ENCODE results near the gene ST6GALNAC5.

ST6GALNAC5 gene

GRCh38 chr1:76826072-76826845 lies 41.0 kb upstream of the ST6GALNAC5 start:
- Histone ChIP-seq H3K4me3 (replicated peaks; ENCODE audit: insufficient read depth, low read length) (no peak overlapping the region), H3K27ac (replicated peaks) (no peak overlapping the region), H3K27me3 (ENCODE audit: insufficient read depth, poor library complexity, severe bottlenecking) (no peaks in the 10 kb centered on the region)
- DNase-seq (ENCODE audit: low read depth in 1 of 2, low spot score in 1 of 2) = no peak
- TF ChIP-seq SPI1 (IDR thresholded peaks at IDR 0.05; ENCODE audit: borderline replicate concordance, low read depth) (no peak), GABPA (IDR thresholded peaks at IDR 0.05; ENCODE audit: low read depth) (no peak), POLR2AphosphoS5 (IDR thresholded peaks at IDR 0.05; ENCODE audit: low read depth) (no peak), CTCF (IDR thresholded peaks at IDR 0.05; ENCODE audit: insufficient read depth, low read length) (no peak)
- TF ChIP-seq, protein P1, sequence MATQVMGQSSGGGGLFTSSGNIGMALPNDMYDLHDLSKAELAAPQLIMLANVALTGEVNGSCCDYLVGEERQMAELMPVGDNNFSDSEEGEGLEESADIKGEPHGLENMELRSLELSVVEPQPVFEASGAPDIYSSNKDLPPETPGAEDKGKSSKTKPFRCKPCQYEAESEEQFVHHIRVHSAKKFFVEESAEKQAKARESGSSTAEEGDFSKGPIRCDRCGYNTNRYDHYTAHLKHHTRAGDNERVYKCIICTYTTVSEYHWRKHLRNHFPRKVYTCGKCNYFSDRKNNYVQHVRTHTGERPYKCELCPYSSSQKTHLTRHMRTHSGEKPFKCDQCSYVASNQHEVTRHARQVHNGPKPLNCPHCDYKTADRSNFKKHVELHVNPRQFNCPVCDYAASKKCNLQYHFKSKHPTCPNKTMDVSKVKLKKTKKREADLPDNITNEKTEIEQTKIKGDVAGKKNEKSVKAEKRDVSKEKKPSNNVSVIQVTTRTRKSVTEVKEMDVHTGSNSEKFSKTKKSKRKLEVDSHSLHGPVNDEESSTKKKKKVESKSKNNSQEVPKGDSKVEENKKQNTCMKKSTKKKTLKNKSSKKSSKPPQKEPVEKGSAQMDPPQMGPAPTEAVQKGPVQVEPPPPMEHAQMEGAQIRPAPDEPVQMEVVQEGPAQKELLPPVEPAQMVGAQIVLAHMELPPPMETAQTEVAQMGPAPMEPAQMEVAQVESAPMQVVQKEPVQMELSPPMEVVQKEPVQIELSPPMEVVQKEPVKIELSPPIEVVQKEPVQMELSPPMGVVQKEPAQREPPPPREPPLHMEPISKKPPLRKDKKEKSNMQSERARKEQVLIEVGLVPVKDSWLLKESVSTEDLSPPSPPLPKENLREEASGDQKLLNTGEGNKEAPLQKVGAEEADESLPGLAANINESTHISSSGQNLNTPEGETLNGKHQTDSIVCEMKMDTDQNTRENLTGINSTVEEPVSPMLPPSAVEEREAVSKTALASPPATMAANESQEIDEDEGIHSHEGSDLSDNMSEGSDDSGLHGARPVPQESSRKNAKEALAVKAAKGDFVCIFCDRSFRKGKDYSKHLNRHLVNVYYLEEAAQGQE (IDR thresholded peaks at IDR 0.05; ENCODE audit: insufficient replicate concordance, low read depth) = no peak

DNA sequence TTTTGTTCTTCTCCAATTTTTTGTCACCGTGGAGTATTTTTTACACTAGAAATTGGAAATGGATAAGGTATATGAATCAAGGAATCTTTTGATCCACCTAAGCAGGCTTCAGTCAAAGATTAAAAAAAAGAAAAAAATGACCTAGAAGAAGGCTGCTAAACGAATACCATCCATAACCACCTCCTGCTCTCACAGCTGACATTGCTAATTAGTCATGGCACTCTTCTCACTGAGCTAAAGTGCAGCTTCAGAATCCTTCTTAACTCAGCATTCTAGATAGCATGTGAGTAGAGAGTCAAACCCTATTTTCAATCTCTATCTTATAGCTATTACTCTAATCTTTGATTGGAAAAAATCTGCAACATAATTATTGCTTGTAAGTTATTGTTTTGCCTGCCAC lies 40.2 kb upstream of the ST6GALNAC5 start:
- no peak overlapping the region for H3K4me3 ChIP-seq (replicated peaks; ENCODE audit: insufficient read depth, low read length)
- H3K27me3 ChIP-seq (ENCODE audit: insufficient read depth, poor library complexity, severe bottlenecking) = no peaks in the 10 kb centered on the region
- TF ChIP-seq POLR2AphosphoS5 (IDR thresholded peaks at IDR 0.05; ENCODE audit: low read depth) (no peak), SPI1 (IDR thresholded peaks at IDR 0.05; ENCODE audit: borderline replicate concordance, low read depth) (no peak), CTCF (IDR thresholded peaks at IDR 0.05; ENCODE audit: insufficient read depth, low read length) (no peak), GABPA (IDR thresholded peaks at IDR 0.05; ENCODE audit: low read depth) (no peak)
- TF ChIP-seq, protein P1 (IDR thresholded peaks at IDR 0.05; ENCODE audit: insufficient replicate concordance, low read depth) = no peak
- H3K27ac ChIP-seq (replicated peaks) = no peak overlapping the region
- DNase-seq (ENCODE audit: low read depth in 1 of 2, low spot score in 1 of 2) = no peak

- Histone ChIP-seq H3K27ac (replicated peaks) (no peak overlapping the region), H3K27me3 (ENCODE audit: insufficient read depth, poor library complexity, severe bottlenecking) (no peaks in the 10 kb centered on the region), H3K4me3 (replicated peaks; ENCODE audit: insufficient read depth, low read length) (no peak overlapping the region)
- no peak for DNase-seq (ENCODE audit: low read depth in 1 of 2, low spot score in 1 of 2)
- TF ChIP-seq, protein P1 (IDR thresholded peaks at IDR 0.05; ENCODE audit: insufficient replicate concordance, low read depth) = no peak
- no peak for TF ChIP-seq SPI1 (IDR thresholded peaks at IDR 0.05; ENCODE audit: borderline replicate concordance, low read depth)
Observed at GRCh38 chr1:76830373-76830772, 36.9 kb upstream of the ST6GALNAC5 start.

Data from HL-60 (cell line).